K562 (cell line): ENCODE measurements around the gene TRAP1. TPM values are rescaled to one million over a fixed set of nuclear protein-coding genes. Genes with fewer than 3 reads are reported as not detected.

Source experiments
- ADNP ChIP-seq: fragments of 200-800 bp; sonication (Bioruptor generic); IDR thresholded peaks from 2 replicates; pipeline ENCODE4 v1.6.1; 2016; ENCODE audit warnings: missing genetic modification characterization, missing compliant biosample characterization
- CREM ChIP-seq: IDR thresholded peaks from 2 replicates; pipeline ENCODE4 v1.6.1; 2014; ENCODE audit warnings: antibody characterized with exemption, low read depth
- EHMT2 ChIP-seq: fragments of 450-650 bp; IDR thresholded peaks from 2 replicates; pipeline ENCODE4 v1.6.1; 2018; ENCODE audit warnings: antibody characterized with exemption
- ETS2 ChIP-seq: IDR thresholded peaks from 2 replicates; pipeline ENCODE4 v1.6.1; 2016; ENCODE audit warnings: borderline replicate concordance, missing genetic modification characterization, mild to moderate bottlenecking, moderate library complexity, missing compliant biosample characterization; ENCODE audit not compliant: poor library complexity, severe bottlenecking
- FOXA3 ChIP-seq, 2 experiments: fragments of 450-650 bp in 1 of 2; sonication (generic) in 1 of 2; formaldehyde crosslinking; IDR thresholded peaks in 1 of 2; conservative IDR thresholded peaks in 1 of 2; 2 replicates each; pipeline versions ENCODE4 v1.4.0 to v1.8.0; 2020 to 2022; ENCODE audit warnings: mild to moderate bottlenecking in 2 of 2, missing genetic modification reagents in 1 of 2
- FOXP1 ChIP-seq: sonication (generic); formaldehyde crosslinking; IDR thresholded peaks from 2 replicates; pipeline ENCODE4 v1.8.0; 2022; ENCODE audit warnings: mild to moderate bottlenecking, missing genetic modification reagents
- HMG20A ChIP-seq: fragments of 450-650 bp; formaldehyde crosslinking; conservative IDR thresholded peaks from 2 replicates; pipeline ENCODE4 v1.4.0; 2020; ENCODE audit warnings: mild to moderate bottlenecking, mixed read lengths
- IFI16 ChIP-seq: fragments of 250-450 bp; sonication (Bioruptor Pico); IDR thresholded peaks from 2 replicates; pipeline ENCODE4 v2.1.2; 2022; ENCODE audit warnings: mild to moderate bottlenecking, inconsistent platforms
- KLF16 ChIP-seq: IDR thresholded peaks from 2 replicates; pipeline ENCODE4 v1.6.1; 2016; ENCODE audit warnings: antibody characterized with exemption
- MEIS2 ChIP-seq: fragments of 450-650 bp; IDR thresholded peaks from 2 replicates; pipeline ENCODE4 v1.6.1; 2014; ENCODE audit warnings: mild to moderate bottlenecking; ENCODE audit not compliant: partially characterized antibody
- POLR3A ChIP-seq: IDR thresholded peaks from 2 replicates; pipeline ENCODE4 v1.6.1; 2011; ENCODE audit warnings: borderline replicate concordance, mild to moderate bottlenecking, moderate library complexity; ENCODE audit not compliant: insufficient read length, insufficient read depth; ENCODE audit errors: extremely low read depth
- PPARD ChIP-seq: fragments of 250-450 bp; sonication (Bioruptor Pico); IDR thresholded peaks from 2 replicates; pipeline ENCODE4 v1.8.0; 2022; ENCODE audit warnings: inconsistent platforms, mild to moderate bottlenecking, moderate library complexity
- SMAD2 ChIP-seq: fragments of 150-350 bp; IDR thresholded peaks from 2 replicates; pipeline ENCODE4 v1.6.1; 2014; ENCODE audit warnings: low read depth, mild to moderate bottlenecking, low read length
- SREBF1 ChIP-seq: fragments of 150-350 bp; IDR thresholded peaks from 2 replicates; pipeline ENCODE4 v1.6.1; 2014; ENCODE audit warnings: antibody characterized with exemption, low read depth, low read length, borderline replicate concordance
- TAF1 ChIP-seq: IDR thresholded peaks from 2 replicates; pipeline ENCODE4 v1.6.1; 2011; ENCODE audit warnings: mild to moderate bottlenecking, low read length, moderate library complexity; ENCODE audit not compliant: insufficient read depth, control insufficient read depth, severe bottlenecking; ENCODE audit errors: extremely low read depth
- TFAM ChIP-seq: fragments of 250-450 bp; sonication (Bioruptor Pico); conservative IDR thresholded peaks from 2 replicates; pipeline ENCODE4 v1.5.0; 2021; ENCODE audit warnings: mild to moderate bottlenecking, moderate library complexity
- ZC3H8 ChIP-seq: fragments of 450-650 bp; IDR thresholded peaks from 2 replicates; pipeline ENCODE4 v1.6.1; 2017
- ZNF165 ChIP-seq: fragments of 250-450 bp; sonication (Bioruptor Pico); IDR thresholded peaks from 2 replicates; pipeline ENCODE4 v1.4.0; 2020; ENCODE audit warnings: borderline replicate concordance
- ZNF274 ChIP-seq: IDR thresholded peaks from 2 replicates; pipeline ENCODE4 v1.6.1; 2011; ENCODE audit warnings: low read depth, mild to moderate bottlenecking, low read length, moderate library complexity, borderline replicate concordance
- ZNF324 ChIP-seq: fragments of 250-450 bp; sonication (Bioruptor Pico); IDR thresholded peaks from 2 replicates; pipeline ENCODE4 v1.4.0; 2020; ENCODE audit warnings: mild to moderate bottlenecking
- polyA plus RNA-seq, 8 experiments: library from polyadenylated mRNA; depleted of rRNA in 4 of 8; stranded (reverse) in 5 of 8; unstranded in 3 of 8; fragments of >200 nt; fragmentation: Nextera tagmentation in 2 of 8; fragmentation: Illumina TruSeq in 1 of 8; extraction: Ambion mirVana in 2 of 8; extraction: Trizol in 1 of 8; gene quantifications; 2 replicates each; pipeline versions ENCODE4 v1.2.1 to v1.2.3, GENCODE V29; 2011 to 2014; ENCODE audit warnings: inconsistent platforms in 1 of 8, missing spikeins in 1 of 8
- total RNA-seq, 7 experiments: library from RNA; depleted of rRNA in 6 of 7; stranded (reverse); fragments of >200 nt in 6 of 7; fragmentation: Illumina TruSeq in 2 of 7; extraction: Trizol in 2 of 7; gene quantifications; 2 replicates each; pipeline versions ENCODE4 v1.2.1 to v1.2.3, GENCODE V29; 2011 to 2021; ENCODE audit warnings: low replicate concordance in 1 of 7
- TF ChIP-seq, protein P1 (sequence below): fragments of 450-650 bp; IDR thresholded peaks from 2 replicates; pipeline ENCODE4 v1.6.1; 2016; ENCODE audit warnings: antibody characterized with exemption
- TF ChIP-seq, protein P2 (sequence below): fragments of 450-650 bp; conservative IDR thresholded peaks from 2 replicates; pipeline ENCODE4 v1.6.1; 2016; ENCODE audit warnings: missing genetic modification characterization, low read depth, mild to moderate bottlenecking, control low read depth, missing compliant biosample characterization
- TF ChIP-seq, protein P3 (sequence below): fragments of 250-450 bp; sonication (Bioruptor Pico); IDR thresholded peaks from 2 replicates; pipeline ENCODE4 v1.4.0; 2020; ENCODE audit warnings: mild to moderate bottlenecking, moderate library complexity, borderline replicate concordance

The TRAP1 gene
- total and polyA plus RNA-seq, 9 of the 15 experiments (the other 6 are each of a cell fraction or from before 2014, with no cell fraction given) = 19.1 to 436 (median 301) TPM

DNA sequence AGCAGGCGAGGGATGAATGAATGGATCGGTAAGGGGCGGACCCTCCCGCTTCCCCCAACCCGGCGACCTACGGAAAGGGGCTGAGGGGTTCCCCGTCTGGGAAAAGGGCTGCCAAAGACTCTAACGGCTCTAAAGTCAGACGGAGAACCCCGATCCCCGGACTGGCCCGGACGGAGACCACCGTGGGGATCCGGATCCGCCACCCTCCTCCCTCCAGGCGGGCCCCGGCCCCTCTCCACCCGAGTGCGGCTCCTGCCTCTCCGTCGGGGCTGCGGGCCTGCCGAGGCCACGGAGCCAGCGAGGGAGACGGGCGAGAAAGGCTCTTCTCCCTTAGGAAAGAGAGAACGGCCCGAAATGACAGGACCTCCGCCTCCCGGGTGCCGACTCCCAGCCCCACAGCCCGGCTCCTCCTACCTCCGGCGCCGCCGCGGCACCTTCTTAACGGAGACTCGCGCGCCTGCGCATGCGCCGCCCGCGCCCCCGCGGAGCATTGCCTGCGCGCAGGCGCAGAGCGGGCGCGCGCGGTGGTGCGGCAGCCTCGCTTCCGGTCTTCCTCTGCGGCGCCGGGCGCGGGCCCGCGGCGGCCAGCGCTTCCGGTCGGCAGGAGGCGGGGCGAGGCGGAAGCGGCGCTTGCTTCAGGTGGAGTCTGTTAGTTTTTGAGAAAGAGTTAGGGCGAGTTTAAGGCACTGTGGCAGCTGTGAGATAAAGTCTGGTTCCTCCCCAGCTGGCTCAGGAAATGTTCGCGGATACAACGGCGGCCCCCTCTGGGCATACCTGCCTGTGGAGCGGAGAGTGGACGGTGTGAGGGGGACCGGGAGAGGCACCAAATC lies 106.0 kb downstream of the TRAP1 start, which contains the start of gene SLX4 (continued):
- TF ChIP-seq ZC3H8 (no peak), ZNF165 (CRISPR knock-in tag) (0 out of 2 replicates have a peak, but pooled peaks have one; percentile 10), FOXP1 (CRISPR knock-in tag) (peak; percentile 48; the same call in 1 of the 2 replicates), ZNF274 (no peak), FOXA3 (CRISPR knock-in tag; conservative IDR thresholded peaks at IDR 0.05 in 1 of 2, IDR thresholded peaks at IDR 0.05 in 1 of 2) (no peak), CREM (peak; percentile 4; the same call in 1 of the 2 replicates), KLF16 (no peak), TFAM (CRISPR knock-in tag) (no peak), ZNF324 (CRISPR knock-in tag) (no peak), SMAD2 (no peak), SREBF1 (no peak), MEIS2 (peak; percentile 99), TAF1 (peak; percentile 62), POLR3A (no peak), ETS2 (tag) (no peak), ADNP (tag) (no peak), EHMT2 (no peak), PPARD (CRISPR knock-in tag) (no peak), IFI16 (no peak), HMG20A (CRISPR knock-in tag) (no peak)
- TF ChIP-seq, protein P1, sequence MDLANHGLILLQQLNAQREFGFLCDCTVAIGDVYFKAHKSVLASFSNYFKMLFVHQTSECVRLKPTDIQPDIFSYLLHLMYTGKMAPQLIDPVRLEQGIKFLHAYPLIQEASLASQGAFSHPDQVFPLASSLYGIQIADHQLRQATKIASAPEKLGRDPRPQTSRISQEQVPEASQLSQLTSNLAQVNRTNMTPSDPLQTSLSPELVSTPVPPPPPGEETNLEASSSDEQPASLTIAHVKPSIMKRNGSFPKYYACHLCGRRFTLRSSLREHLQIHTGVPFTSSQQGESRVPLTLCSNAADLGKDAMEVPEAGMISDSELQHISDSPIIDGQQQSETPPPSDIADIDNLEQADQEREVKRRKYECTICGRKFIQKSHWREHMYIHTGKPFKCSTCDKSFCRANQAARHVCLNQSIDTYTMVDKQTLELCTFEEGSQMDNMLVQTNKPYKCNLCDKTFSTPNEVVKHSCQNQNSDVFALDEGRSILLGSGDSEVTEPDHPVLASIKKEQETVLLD = peak; percentile 85
- TF ChIP-seq, protein P2, sequence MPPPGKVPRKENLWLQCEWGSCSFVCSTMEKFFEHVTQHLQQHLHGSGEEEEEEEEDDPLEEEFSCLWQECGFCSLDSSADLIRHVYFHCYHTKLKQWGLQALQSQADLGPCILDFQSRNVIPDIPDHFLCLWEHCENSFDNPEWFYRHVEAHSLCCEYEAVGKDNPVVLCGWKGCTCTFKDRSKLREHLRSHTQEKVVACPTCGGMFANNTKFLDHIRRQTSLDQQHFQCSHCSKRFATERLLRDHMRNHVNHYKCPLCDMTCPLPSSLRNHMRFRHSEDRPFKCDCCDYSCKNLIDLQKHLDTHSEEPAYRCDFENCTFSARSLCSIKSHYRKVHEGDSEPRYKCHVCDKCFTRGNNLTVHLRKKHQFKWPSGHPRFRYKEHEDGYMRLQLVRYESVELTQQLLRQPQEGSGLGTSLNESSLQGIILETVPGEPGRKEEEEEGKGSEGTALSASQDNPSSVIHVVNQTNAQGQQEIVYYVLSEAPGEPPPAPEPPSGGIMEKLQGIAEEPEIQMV = no peak
- TF ChIP-seq, protein P3, sequence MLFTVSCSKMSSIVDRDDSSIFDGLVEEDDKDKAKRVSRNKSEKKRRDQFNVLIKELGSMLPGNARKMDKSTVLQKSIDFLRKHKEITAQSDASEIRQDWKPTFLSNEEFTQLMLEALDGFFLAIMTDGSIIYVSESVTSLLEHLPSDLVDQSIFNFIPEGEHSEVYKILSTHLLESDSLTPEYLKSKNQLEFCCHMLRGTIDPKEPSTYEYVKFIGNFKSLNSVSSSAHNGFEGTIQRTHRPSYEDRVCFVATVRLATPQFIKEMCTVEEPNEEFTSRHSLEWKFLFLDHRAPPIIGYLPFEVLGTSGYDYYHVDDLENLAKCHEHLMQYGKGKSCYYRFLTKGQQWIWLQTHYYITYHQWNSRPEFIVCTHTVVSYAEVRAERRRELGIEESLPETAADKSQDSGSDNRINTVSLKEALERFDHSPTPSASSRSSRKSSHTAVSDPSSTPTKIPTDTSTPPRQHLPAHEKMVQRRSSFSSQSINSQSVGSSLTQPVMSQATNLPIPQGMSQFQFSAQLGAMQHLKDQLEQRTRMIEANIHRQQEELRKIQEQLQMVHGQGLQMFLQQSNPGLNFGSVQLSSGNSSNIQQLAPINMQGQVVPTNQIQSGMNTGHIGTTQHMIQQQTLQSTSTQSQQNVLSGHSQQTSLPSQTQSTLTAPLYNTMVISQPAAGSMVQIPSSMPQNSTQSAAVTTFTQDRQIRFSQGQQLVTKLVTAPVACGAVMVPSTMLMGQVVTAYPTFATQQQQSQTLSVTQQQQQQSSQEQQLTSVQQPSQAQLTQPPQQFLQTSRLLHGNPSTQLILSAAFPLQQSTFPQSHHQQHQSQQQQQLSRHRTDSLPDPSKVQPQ (CRISPR knock-in tag) = no peak
